Measurements from ENCODE around the gene ATOH8.
"Not testable (repeated sequence)": the region's sequence is repeated elsewhere in the genome, so short reads cannot be mapped to it uniquely, and the experiment has no call there.

Gene ATOH8

DNA sequence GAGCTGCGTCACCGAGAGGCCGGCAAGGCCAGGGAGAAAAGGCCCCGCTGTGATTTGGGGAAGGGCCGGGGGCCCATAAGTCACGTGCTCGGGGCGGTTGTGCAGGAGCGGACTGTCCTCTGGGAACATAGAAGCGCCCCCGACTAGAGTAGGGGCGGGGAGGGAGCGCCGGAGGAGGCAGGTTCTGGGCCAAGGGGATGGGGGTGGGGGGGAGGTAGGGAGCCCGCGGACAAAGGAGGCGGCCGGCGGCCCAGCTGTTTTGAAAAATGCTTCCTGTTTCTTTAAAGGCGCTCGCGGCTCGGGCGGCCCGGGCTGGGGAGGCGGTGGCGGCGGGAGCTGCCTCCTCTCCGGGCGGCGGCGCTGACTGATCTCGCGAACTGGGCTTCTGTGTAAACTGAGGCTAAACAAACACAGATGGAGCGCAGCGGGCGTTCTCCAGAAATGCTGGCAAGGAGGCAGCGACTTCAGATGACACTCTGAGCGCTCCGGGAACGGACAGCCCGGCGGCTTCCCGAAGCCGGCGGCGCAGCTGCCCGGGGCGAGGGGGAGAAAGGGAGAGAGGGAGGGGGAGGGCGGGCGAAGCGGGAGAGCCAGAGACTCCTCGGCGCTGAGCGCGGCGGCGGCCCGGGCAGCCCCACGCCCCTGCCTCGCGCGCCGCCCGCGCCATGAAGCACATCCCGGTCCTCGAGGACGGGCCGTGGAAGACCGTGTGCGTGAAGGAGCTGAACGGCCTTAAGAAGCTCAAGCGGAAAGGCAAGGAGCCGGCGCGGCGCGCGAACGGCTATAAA lies at the start of gene ATOH8:
Gene ATOH8, plus strand, starts transcription at position 467 of the 788 bp plus-strand sequence. Its CDS starts 199 bp downstream, at position 666.
- no peak for DNase-seq (ENCODE audit: low read depth, low spot score)

DNA sequence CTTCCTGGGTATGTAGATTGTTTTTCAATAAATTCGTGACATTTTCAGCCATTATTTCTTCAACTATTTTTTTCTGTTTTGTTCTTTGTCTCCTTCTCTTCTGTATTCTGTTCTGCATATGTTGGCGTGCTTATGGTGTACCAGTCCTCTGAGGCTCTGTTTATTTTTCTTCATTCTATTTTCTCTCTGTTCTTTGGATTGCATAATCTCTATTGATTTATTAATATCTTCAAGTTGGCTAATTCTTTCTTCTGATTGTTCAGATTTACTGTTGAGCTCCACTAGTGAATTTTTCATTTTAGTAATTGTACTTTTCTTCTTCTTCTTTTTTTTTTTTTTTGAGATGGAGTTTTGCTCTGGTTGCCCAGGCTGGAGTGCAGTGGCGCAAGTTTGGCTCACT lies 49.8 kb upstream of the ATOH8 start:
- no peak for DNase-seq (ENCODE audit: low read depth, low spot score)

DNA sequence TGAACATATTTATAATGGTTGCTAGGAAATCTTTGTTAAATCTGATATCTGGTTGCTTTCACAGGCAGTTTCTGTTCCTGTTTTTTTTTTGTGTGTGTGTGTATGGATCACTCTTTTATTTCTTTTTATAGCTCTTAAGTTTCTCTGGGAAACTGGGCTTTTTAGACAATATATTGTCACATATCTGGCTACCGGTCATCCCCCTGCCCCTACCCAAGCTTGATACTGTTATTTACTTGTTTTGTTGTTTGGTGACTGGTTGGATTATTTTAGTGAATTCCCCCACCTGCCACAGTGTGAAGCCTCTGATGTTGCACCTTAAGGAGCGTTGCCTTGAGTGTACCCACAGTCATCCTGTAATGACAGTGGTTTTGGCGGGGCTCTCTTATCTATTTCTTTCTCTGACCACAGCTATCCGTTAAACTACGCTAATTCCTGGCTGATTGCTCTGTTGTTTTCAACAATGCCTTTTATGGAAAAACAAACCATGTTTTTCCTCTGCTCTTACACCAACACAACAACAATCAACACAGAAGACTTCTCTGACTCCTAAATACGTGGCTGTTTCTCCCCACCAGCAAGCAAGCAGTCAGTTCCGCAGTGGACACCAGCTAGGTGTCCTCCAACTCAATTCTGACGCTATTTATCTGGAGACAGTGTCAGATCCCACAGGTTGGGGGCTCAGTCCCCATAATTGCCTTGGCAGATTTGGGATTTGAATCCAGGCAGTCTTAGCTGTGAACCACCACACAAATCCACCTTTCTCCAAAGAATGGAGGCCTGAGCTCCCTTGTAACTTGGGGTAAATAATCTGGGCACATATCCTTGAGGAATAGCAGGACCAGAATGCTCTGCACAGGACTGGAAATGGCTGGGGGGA lies 48.8 kb upstream of the ATOH8 start:
- no peak for DNase-seq (ENCODE audit: low read depth, low spot score)

DNA sequence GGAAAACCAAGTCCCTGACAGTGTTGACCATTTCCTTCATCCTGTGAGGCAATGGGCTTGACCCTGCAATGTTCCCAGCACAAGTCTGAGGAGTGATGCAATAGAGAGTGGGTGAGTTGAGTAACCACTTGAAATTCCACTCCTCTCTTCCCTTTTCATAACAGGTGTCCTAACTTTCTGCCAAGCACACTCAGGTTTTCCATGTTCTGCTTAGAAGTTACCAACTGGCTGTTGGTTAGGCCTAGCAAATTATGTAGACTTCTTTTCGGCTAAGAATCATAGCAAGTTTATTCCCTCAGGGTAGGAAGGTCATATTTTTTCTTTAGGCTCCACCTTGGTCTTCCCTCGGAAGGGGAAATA lies 48.1 kb upstream of the ATOH8 start:
- DNase-seq (ENCODE audit: low read depth, low spot score), result no peak

- DNase-seq (ENCODE audit: low read depth, low spot score), result no peak
These were observed 47.7 kb upstream of the ATOH8 start for GRCh38 chr2:85706063-85706462.

DNA sequence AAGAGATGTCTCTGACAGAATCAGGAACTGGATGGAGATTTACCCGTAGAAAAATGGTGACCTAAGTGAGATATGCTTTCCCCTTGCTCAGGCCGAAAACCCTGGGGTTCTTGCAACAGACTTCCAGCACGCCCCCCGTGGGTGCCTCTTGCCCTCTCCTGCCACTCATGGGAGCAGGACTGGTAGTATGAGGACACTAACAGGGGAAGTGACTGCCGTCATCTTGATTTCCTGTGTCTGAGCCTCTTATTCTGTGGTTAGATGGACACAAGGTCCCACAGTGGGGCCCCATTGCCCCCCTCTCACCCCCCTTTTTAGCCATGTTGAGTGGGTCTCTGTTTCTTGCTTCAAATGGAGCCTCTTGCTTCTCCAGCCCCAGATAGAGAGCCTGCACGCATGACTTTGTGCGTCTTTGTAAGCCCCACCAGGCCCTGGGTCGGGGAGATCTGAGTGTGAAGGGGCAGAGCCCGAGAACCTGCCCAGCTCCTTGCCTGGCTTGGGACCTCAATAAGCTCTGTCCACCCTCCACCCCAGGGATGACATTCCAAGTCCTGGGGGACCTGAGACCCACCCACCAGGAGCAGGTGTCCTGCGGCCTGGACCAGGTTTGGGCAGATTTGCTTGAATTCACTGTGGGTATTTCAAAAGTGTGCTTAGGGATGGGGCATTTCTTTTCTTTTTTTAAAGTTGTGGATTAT lies 47.0 kb upstream of the ATOH8 start:
- DNase-seq (ENCODE audit: low read depth, low spot score), result no peak

GRCh38 chr2:85707304-85707703 lies 46.5 kb upstream of the ATOH8 start:
- peak; percentile 54 for DNase-seq (ENCODE audit: low read depth, low spot score)

GRCh38 chr2:85708641-85709040 lies 45.1 kb upstream of the ATOH8 start:
- DNase-seq (ENCODE audit: low read depth, low spot score), result no peak

DNA sequence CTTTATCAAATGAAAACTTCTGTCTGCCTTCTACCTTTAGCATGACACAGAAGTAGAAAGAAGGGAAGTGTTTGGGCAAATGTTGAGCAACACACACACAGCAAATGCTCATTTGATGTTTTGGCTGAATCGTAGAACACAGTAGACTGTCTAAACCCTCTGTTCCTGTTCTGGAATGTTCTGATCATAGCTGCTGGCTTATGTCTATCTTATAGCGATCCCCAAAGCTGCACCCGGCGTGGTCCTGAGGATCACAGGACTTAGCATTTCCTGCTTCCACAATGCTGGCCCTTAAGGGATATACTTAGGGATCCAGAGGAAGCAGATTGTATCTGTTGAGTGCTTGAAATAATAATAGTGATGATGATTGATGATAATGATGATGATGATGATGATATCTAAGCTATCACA lies 44.4 kb upstream of the ATOH8 start:
- no peak for DNase-seq (ENCODE audit: low read depth, low spot score)

- DNase-seq (ENCODE audit: low read depth, low spot score), result no peak
These were observed 42.9 kb upstream of the ATOH8 start for GRCh38 chr2:85710687-85711577.

GRCh38 chr2:85711578-85712060 lies 42.2 kb upstream of the ATOH8 start:
- no peak for DNase-seq (ENCODE audit: low read depth, low spot score)

- no peak for DNase-seq (ENCODE audit: low read depth, low spot score)
These were observed 41.5 kb upstream of the ATOH8 start for GRCh38 chr2:85712336-85712735.

- DNase-seq (ENCODE audit: low read depth, low spot score), result no peak
These were observed 40.8 kb upstream of the ATOH8 start for GRCh38 chr2:85712849-85713612.

DNA sequence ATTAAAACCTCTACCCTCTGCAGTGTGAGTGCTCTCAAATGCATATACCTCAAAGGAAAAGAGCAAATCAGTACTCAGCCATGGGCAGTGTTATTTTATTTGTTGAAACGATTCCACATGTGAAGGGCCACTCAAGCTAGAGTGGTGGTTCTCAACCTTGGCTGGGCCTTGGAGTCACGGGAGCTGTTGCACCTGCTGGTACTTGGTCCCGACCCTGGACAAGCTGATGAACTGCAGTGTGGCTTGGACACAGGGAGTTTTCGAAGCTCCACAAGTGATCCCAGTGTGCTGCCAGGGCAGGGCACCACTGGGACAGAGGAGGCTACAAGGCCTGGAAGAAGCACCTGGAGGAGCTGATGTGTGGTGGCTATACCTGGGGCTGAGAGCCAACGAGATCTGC lies 40.0 kb upstream of the ATOH8 start:
- no peak for DNase-seq (ENCODE audit: low read depth, low spot score)

GRCh38 chr2:85714421-85714820 lies 39.4 kb upstream of the ATOH8 start:
- not testable (repeated sequence) for DNase-seq (ENCODE audit: low read depth, low spot score)

- no peak for DNase-seq (ENCODE audit: low read depth, low spot score)
These were observed 39.0 kb upstream of the ATOH8 start for GRCh38 chr2:85714841-85715240.

DNA sequence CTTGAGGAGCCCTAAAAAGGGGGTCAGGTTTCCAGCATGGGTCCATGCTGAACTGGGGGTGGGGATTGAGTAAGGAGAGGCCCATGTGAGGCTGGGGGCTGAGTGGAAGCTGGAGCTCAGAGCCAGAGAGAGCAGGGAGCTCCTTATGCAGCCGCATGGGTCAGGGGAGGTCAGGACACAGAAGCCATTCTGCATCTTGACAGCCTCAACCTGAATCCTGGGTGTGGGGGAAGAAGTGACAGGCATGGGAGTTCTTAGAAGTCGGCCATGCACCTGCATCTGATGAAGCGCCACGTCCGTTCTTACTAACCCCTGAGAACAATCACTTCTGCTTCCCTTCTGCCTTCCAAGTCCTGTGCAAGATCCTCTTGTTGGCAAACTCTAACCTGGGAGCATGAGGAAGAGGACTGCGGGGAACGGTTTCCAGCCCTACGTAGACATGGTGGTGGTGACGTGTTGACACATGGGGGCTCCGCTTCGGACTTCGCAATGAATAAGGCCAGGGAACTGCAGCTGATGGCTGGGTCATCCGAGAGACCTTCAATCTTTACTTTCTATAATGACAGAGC lies 37.4 kb upstream of the ATOH8 start:
- no peak for DNase-seq (ENCODE audit: low read depth, low spot score)

DNA sequence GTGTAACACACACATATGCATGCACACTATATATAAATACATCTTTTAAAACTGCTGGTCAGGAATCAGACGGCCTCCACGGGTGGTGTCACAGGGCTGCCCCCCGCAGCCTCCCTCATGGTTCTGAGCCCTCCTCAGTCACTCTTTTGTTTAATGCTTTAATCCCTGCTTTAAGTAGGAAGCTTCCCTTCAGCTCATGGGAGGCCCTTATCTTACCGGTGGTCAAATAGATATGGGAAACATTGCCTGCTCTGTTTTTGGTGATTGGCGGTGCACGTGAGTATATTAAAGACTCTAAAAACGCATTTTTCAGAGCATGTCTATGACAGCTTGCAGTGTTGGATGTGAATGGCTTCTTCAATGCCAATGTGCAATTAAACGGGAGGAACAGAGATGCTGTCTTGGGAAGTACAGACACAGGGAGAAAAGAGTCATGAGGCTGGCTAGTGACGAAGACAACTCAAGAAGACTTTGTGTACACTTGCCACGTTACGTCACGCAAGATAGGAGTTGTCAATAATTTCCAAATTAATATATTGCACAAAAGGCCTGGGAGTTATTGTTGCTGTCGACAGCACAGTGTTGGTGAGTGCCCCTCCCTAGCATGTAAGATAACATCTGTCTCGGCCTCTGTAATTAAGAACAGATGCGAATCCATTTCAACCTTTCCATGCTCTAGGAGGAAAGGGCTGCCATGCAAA lies 36.3 kb upstream of the ATOH8 start:
- DNase-seq (ENCODE audit: low read depth, low spot score), result no peak

GRCh38 chr2:85718009-85718391 lies 35.8 kb upstream of the ATOH8 start:
- no peak for DNase-seq (ENCODE audit: low read depth, low spot score)
